Progenitor cell of endocrine pancreas (in vitro differentiated cells): ENCODE data around the gene NLK. TPM values are rescaled to one million over a fixed set of nuclear protein-coding genes. Genes with fewer than 3 reads are reported as not detected.
A peak's percentile ranks its signal among the peaks of the same experiment; 100 is the strongest.

Experiments
- DNase-seq: peaks from one replicate; pipeline ENCODE4 v3.0.0; 2021; ENCODE audit warnings: low spot score; ENCODE audit not compliant: unreplicated experiment
- H3K27ac Mint-ChIP-seq: 2 replicates; pipeline ENCODE4 v1.8.0; 2021; ENCODE audit warnings: mild to moderate bottlenecking, moderate library complexity, mixed read lengths
- H3K27me3 Mint-ChIP-seq: 2 replicates; pipeline ENCODE4 v1.8.0; 2021; ENCODE audit warnings: mixed read lengths
- H3K36me3 Mint-ChIP-seq: 2 replicates; pipeline ENCODE4 v1.8.0; 2022; ENCODE audit warnings: mixed read lengths; ENCODE audit not compliant: insufficient read depth
- H3K4me1 Mint-ChIP-seq: 2 replicates; pipeline ENCODE4 v1.8.0; 2021; ENCODE audit warnings: low read depth, mixed read lengths
- H3K4me3 Mint-ChIP-seq: 2 replicates; pipeline ENCODE4 v1.8.0; 2021; ENCODE audit warnings: low read depth, mild to moderate bottlenecking, moderate library complexity, mixed read lengths
- H3K9me3 Mint-ChIP-seq: 2 replicates; pipeline ENCODE4 v1.8.0; 2021; ENCODE audit warnings: low read depth, mixed read lengths
- CTCF ChIP-seq: fragments of 200-600 bp; sonication (generic); IDR thresholded peaks from one replicate; pipeline ENCODE4 v1.5.0; 2021; ENCODE audit warnings: antibody characterized with exemption, mild to moderate bottlenecking; ENCODE audit not compliant: unreplicated experiment
- total RNA-seq: library from RNA; stranded (reverse); gene quantifications from 2 replicates; pipeline ENCODE4 v1.2.1, GENCODE V29; 2021

NLK gene
- total RNA-seq, 1 donor from 2014 or later = 38.9 TPM

DNA sequence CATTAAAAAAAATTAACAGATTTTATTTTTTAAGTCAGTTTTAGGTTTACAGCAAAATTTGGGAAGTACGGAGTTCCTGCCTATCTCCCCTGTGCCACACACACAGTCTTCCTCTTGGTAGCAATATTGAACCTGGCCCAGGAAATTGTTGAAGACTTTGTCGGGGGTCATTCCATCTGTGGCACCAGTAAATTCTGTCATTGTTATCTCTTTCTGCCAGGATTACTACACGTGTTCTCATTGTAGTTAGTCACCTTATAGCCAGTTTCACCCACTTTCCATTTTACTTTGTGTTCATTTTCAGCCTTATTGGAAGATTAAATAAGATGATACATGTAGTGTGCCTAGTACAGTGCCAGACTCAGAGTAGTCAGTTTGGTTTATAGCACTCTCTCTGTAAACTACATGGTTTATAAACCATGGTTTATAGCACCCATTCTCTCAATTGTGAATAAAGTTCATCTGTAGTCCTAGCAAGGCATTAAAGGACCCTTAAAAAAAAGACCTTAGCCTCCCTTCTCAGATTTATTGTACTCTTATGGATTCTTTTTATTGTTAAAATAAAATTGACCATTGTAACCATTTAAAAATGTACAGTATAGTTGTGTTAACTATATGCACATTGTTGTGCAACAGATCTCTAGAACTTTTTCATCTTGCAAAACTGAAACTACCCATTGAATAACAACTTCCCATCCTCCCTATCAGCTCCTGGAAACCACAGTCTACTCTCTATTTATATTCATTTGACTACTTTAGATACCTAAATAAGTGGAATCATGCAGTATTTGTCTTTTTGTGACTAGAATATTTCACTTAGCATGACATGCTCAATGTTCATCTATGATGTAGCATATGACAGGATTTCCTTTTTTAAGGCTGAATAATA, 36.1 kb downstream of the NLK start:
- no peak for DNase-seq
- Mint-ChIP-seq H3K27me3 (no peaks in the 10 kb centered on the region), H3K4me3 (no peak overlapping the region), H3K27ac (no peak overlapping the region), H3K4me1 (peaks cover 38% of the 10 kb centered on the region), H3K9me3 (no peaks in the 10 kb centered on the region), H3K36me3 (peaks cover 1% of the 10 kb centered on the region)
- TF ChIP-seq CTCF = no peak

DNA sequence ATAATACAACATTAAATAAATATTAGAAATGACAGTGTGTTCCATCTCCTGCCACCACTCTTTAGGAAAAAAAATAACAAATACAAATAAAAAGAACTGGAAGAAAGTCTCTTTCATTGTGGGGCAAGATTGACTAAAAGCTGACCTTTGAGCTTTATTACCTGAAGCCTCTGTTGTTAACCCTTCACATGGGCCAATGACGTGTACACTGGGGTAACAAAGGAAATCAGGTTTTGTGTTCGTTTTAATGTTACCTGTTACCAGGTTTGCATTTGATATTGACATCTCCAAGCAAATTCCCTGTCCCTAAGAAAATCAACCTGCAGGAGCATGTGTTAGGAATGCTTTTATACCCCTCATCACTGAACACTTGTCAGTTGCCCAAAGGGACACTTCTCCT, 39.0 kb downstream of the NLK start:
- no peak for DNase-seq
- peak overlapping the region; percentile 37 for H3K4me3 Mint-ChIP-seq
- H3K27me3 Mint-ChIP-seq = no peaks in the 10 kb centered on the region
- peaks cover 24% of the 10 kb centered on the region for H3K4me1 Mint-ChIP-seq
- TF ChIP-seq CTCF = no peak
- H3K9me3 Mint-ChIP-seq = no peaks in the 10 kb centered on the region
- H3K36me3 Mint-ChIP-seq = peaks cover 3% of the 10 kb centered on the region
- H3K27ac Mint-ChIP-seq = peak overlapping the region; percentile 93

GRCh38 chr17:28085766-28086165, 43.3 kb downstream of the NLK start:
- Mint-ChIP-seq H3K4me3 (no peak overlapping the region), H3K9me3 (peaks cover 7% of the 10 kb centered on the region), H3K36me3 (peaks cover 7% of the 10 kb centered on the region), H3K4me1 (peaks cover 20% of the 10 kb centered on the region), H3K27me3 (no peaks in the 10 kb centered on the region), H3K27ac (no peak overlapping the region)
- DNase-seq = no peak
- no peak for TF ChIP-seq CTCF

DNA sequence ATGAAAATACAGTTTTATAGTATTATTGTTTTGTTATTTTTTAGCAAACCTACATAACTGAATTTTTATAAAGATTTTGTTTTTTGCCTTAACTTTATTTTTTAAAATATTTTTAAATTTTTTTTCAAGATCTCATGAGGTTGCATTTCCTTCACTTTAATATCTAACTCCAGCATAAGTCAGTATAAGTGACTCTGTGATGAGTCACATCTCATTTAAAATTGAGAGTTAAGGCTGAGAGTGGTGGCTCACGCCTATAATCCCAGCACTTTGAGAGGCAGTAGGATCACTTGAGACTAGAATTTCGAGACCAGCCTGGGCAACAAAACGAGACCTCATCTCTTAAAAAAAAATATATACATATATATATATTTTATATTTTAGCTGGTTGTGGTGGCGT, 44.0 kb downstream of the NLK start:
- Mint-ChIP-seq H3K9me3 (peaks cover 7% of the 10 kb centered on the region), H3K27me3 (no peaks in the 10 kb centered on the region), H3K4me3 (no peak overlapping the region), H3K27ac (no peak overlapping the region), H3K36me3 (peaks cover 7% of the 10 kb centered on the region), H3K4me1 (peaks cover 16% of the 10 kb centered on the region)
- DNase-seq = no peak
- no peak for TF ChIP-seq CTCF

- Mint-ChIP-seq H3K27me3 (no peaks in the 10 kb centered on the region), H3K27ac (no peak overlapping the region), H3K9me3 (peaks cover 7% of the 10 kb centered on the region), H3K4me3 (no peak overlapping the region), H3K36me3 (peaks cover 7% of the 10 kb centered on the region), H3K4me1 (peaks cover 11% of the 10 kb centered on the region)
- TF ChIP-seq CTCF = no peak
- no peak for DNase-seq
Observed at GRCh38 chr17:28087743-28088142, 45.3 kb downstream of the NLK start.
